GM19023 (cell line): ENCODE results near the gene CNKSR2.
"Not testable (repeated sequence)": the region's sequence is repeated elsewhere in the genome, so short reads cannot be mapped to it uniquely, and the experiment has no call there.

Experiments
- ATAC-seq: cut with Tn5 transposase; IDR thresholded peaks from one replicate; pipeline ENCODE4 v1.9.1; 2021; ENCODE audit warnings: mild to moderate bottlenecking, moderate library complexity; ENCODE audit not compliant: unreplicated experiment

Gene CNKSR2

DNA sequence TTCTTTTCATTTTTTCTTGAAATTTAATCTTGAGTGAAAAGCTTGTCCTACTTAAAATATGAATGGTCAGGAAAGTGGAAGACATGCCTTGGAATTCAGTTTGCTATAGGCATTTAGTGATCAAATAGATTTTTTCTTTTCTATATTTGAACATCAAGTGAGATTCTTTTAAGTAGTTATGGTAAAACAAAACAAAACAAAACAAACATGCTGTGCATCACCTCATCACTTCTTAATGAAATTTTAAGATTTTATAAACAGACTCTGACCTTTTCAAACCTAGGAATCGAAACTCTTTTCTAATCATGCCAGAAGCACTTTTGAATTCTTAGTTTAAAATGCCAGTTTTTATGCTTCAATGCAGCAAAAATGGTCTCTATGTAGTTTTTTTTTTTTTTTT, 62.8 kb downstream of the CNKSR2 start:
- no peak for ATAC-seq

DNA sequence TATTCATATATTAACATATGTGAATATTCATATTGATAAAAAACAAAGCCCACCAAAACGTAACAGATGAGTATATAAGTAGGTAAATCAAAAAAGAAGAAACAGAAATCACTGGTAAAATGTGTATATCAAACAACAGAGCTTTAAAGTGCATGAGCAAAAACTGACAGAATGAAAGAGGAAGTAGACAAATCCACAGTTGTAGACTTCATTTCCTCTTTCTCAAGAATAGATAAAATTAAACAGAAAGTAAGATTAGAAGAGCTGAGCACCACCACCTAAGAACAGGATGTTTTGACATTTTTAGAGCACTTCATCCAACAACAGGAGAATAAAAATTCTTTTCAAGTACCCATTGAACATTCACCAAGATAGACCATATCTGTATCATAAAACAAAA, 64.6 kb downstream of the CNKSR2 start:
- ATAC-seq, result peak; percentile 86

DNA sequence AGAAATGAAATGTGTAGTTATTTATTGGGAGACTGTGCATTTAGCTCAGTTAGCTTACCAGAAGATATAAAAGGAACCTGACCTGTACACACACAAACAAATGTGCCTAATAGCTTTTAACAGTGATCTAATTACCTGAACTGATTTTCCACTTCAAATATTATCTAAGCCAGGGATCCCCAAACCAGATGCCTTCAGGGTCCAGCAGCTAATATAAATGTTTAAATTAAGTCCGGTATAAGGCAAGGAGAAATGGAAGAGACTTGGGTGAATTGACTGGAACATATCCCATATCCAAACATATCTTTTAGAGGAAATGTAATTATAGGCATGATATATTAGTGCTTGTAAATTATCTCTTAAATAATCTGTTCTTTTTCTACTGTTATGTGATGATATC, 66.7 kb downstream of the CNKSR2 start:
- no peak for ATAC-seq

DNA sequence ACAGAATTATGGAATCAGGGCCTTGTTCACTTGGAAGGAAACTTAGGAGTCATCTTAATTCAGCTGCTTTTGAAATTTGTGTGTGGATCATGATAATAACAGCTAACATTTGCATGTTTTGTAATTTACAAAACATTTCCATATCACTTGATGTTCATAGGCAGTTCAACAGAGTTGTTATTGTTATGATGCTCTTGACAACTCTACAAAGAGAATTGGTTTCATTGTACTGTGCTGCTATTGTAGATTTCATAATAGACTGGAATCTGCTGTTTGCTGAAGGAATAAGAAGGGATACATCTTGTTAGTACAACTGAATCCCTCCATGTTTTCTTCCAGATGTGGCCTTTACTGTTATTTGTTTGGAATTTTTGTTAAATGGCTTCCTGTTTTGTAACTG, 83.5 kb downstream of the CNKSR2 start:
- ATAC-seq, result no peak

DNA sequence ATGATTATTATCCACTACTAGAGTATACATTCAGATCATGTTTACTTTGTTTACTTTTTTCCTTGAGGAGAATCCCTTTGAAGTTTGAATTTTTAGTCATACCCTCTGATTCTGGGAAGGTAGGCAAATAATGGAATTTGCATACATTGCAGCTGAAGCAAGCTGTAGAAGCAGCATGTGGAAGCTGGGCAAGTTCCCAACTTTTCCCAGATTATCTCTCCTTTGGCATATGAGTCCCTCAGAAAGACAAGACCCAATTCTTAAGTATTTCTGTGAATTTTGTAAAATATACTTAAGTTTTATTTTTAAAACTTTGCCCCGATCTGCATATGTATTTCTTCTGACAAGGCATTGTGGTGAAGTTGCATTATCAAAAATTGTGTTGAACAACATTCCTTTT, 94.9 kb downstream of the CNKSR2 start:
- ATAC-seq, result no peak

DNA sequence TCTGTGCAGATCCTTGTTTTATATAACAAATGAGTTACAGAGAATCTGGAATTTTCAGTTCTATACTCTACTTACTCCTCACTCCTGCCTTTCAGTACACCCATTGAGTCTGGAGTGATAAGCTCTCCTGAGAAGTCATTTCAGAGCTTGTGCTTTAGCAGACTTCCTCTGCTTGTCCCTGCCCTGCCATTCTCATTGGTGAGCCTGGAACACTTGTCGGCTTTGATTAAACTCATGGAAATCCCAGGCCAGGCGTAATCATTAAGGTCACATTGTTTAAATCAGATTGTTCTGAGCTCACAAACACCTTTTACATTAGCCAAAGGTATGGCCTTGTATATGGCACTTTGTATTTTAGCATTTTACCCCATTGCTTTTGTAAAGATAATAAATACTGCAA, 102.7 kb downstream of the CNKSR2 start:
- no peak for ATAC-seq

DNA sequence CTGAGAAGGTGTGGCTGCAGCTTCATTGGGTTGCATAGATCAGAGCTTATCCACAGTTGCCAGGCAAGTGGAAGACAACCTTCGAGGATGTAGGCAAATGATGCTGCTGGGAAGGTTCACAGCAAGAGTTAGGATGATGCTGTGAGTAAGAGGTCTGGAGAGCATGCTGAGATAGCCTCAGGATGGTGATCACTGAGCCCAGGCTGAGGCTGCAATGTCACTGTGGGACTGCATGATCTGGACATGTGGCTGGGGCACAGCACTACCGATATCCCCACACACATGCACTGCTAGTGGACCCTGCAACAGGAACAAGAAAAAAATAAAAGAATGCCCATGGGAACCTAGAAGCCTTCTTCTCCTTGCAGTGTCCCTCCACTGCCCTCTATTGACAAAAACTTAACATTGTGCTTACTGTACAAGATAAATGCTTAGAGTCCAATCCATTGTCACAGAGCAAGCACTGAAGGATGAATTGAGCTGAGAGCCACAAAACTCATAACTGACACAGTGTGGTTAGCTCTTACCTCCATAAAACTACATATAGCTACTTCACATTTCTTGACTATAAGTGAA, 105.6 kb downstream of the CNKSR2 start:
- peak; percentile 84 for ATAC-seq

DNA sequence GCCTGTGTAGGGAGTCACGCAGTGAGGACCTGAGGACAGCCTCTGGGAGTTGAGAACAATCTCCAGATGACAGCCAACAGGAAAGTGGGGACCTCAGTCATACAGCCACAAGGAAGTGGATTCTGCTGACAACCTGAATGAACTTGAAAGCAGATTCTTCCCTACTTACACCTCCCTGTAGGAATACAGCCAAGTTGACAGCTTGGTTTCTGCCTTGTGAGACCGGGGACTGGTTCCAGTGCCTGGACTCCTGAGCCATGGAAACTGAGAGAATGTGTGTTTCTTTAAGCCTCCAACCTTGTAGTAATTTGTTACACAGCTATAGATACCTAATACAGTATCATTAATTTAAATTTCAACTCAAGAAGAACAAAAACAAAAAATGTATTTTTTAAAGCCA, 107.5 kb downstream of the CNKSR2 start:
- no peak for ATAC-seq

DNA sequence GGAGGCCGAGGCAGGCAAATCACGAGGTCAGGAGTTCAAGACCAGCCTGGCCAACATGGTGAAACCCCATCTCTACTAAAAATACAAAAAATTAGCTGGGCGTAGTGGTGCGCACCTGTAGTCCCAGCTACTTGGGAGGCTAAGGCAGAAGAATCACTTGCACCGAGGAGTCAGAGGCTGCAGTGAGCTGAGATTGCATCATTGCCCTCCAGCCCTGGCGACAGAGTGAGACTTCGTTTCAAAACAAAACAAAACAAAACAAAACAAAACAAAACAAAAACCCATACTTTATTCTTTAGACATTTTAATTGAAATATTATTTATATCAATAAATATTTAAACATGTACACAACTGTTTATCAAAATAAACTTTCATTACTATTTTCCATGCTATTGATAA, 109.8 kb downstream of the CNKSR2 start:
- not testable (repeated sequence) for ATAC-seq

DNA sequence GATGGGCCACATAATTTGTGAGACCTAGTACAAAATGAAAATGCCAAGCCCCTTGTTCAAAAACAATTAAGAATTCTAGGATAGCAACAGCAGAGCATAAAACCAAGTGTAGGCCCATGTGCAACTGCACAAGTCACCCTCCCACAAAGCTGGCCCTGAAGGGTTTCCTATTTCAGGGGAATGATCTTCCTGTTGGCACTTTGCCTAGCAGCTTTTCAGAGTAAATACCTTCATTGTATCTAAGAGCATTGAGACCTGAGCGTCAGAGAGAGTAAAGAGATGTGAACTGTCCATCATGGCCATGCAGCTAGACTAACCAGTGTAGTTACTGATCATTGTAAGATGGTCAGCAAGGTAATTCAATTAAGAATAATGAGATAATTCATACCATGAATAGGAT, 113.6 kb downstream of the CNKSR2 start:
- no peak for ATAC-seq

DNA sequence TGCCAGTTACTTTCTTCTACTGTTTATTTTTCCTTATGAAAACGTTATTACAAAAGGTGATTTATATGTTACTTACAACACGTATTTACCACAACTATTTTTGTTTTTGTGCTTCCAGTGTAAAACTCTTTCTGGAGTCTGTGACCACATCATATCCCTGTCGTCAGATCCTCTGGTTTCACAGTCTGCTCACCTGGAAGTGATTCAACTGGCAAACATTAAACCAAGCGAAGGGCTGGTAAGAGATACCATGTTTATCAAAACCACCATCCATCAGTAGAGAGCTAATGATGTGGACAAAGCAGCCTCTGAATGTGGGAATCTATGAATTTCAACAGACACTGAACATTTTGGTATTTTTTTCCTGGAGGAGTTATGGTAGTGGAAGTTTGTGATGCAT, 116.1 kb downstream of the CNKSR2 start:
- no peak for ATAC-seq

DNA sequence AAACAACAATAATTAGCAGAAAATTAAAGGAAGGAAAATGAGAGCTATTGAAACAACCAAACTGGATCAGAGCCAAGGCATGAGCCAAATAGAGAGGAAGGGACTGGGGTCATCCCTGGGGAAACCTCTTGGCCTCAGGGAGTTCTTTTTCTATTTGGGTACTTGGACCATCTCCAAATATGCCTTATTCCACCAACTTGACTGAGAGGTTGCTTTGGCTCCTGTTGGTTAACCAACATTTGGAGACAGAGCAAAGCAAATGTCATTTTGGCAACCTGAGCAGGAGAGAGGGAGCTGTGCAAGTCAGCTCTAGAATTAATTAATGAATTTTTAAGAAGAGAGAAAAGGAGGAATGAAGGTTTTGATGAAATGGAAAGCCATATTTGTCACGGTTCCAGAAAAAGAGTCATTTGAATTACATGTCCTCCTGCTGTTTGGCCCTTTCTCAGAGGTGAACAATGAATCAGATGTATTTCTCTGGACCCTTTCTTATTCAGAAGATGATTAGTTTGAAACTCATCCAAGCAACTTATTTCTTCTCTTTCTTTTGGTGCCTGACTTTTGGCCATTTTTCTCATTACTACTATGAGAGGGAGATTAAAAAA, 119.1 kb downstream of the CNKSR2 start:
- no peak for ATAC-seq

DNA sequence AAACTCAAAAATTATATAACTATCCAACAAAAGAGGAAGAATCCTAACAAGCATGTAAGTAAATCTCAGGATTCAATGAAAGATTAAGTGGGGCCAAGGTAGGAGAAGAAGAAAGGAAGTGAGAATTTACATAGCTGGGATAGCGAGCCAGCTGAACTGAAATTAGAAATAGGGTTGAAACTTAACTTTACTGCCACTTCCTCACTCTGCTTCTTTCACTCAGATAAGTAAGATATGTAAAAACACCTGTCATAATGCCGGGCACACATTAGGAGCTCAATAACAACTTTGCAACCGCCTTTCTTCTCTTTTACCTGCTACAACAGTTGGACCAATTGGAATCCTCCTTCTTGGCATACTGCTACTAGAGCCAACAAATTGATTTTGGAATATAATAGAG, 129.4 kb downstream of the CNKSR2 start:
- peak; percentile 67 for ATAC-seq

DNA sequence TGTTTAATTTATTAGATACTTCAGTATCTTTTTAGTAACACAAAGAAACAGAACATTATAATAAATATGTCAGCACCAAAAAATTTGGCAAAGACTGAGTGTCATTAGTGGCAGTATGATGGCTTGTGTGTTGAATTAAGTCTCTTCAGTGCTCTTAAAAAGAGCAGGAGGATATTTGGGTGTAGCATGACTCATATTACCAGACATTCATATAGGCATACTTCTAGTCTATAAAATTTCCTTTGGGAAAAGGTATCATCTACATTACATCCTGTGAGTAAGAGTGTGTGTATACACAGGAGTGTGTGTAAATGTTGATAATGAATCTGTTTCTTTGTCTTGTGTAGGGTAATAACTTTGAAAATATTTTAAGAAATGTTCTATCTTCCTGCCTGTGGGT, 135.7 kb downstream of the CNKSR2 start:
- no peak for ATAC-seq

DNA sequence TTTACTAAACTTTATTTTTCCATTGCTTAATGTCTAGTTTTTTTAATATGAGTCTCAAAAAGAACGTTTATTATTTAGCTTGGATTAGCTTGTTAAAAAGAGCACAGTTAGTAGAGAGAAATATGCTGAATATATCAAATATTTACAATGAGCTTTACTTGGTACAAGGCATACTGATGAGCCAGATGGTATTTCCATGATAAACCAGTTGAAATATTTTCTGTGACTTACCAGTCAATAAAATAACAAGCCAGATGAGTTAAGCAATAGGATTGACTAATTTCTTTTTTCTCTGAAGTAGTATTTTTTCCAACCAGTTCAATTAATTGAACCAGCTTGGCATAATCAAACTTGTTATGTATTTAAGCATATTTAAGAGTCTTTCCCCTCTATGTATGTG, 149.8 kb downstream of the CNKSR2 start:
- no peak for ATAC-seq

DNA sequence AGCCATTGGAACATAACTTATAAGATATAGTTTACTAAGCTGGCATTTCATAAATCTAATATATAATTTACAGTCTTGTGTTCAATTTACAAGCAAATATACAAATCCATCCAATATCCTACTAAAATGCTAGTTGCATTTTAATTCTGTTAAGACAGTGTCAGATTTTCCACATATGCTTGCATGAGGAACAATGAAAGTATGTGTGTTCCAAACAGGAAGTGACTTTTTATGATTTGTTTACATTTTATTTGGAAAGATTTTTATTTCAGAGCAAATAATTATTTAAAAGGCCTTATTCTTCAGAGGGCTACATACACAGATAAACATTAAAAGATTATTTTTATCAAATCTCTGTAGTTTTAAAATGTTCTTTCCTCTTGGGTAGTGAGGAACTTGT, 153.9 kb downstream of the CNKSR2 start:
- ATAC-seq, result no peak

DNA sequence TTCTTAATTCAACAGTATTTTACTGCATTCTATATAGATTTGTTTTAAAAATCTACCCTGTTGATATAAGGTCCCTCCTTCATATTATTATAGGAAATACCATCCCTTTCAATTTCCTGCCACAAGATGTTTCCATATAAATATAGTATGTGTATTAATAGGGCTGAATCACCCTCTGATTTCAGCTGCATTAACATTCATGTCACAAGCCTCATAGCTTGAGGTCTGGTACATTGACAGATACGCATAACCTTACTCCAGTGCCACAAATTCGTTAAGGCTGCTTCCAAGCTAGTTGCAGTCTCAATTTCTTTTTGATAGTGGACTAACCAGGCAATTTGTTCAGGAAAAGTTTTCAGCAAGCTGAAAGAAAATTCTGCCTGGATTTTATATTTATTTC, 155.6 kb downstream of the CNKSR2 start:
- ATAC-seq, result no peak

DNA sequence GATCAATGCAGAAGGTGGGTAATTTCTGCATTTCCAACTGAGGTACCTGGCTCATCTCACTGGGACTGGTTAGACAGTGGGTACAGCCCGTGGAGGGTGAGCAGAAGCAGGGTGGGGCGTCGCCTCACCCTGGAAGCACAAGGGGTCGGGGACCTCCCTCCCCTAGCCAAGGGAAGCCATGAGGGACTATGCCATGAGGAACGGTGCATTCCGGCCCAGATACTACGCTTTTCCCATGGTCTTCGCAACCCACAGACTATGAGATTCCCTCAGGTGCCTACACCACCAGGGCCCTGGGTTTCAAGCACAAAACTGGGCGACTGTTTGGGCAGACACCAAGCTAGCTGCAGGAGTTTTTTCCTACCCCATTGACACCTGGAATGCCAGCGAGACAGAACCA, 170.4 kb downstream of the CNKSR2 start:
- ATAC-seq, result not testable (repeated sequence)

DNA sequence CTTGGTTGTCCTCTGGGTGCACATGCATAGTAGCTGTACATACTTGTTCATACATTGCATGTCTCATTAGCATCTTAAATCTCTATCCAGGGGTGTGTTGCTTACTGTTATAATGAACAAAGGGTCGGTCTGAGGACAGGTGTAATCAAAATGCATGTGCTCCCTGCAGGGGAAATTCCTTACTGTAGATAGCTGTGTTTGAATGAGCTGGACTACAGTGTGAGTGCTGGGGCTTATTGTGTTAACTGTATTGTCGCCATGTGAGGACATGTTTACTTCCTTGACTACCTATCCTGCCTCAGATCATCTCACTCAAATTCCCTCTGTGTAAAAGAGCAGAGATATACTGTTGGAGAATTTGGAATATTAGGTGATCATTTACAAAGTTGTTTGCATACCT, 185.2 kb downstream of the CNKSR2 start:
- ATAC-seq, result no peak

DNA sequence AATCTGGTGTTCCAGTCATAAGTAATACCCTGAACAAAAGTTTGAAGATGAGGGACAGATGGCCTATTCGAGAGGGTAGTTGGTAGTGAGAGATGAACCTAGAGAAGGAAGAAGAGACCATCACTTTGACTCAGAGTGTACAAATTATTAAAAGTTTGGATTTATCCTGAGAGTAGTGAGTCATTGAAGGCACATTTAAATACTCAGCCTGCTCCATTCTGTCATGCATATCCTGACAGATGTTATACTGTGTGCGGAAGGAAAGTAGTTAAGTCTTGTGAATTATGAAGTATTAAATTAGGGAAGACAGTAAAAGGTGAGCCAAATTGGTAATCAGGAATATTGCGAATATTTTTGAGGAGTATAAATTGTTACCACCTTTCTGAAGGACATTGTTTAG, 190.8 kb downstream of the CNKSR2 start:
- no peak for ATAC-seq

DNA sequence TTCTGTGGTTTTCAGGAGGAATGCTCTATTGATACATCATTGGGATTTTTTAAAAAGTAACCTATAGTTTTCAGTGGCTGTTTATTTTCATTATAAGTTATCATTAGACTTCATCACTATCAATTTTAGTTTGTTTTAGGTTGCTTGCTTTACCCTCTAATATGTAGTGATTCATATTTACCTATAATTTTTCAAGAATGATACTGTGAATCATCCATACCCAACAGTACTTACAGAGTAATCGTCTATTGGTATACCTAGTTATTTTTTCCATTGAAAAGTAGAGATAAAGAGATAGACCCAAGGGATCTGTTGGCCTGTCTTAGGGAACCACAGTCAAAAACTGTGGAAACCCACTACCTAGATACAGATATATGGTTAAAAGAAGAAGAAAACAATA, 200.6 kb downstream of the CNKSR2 start:
- ATAC-seq, result no peak

DNA sequence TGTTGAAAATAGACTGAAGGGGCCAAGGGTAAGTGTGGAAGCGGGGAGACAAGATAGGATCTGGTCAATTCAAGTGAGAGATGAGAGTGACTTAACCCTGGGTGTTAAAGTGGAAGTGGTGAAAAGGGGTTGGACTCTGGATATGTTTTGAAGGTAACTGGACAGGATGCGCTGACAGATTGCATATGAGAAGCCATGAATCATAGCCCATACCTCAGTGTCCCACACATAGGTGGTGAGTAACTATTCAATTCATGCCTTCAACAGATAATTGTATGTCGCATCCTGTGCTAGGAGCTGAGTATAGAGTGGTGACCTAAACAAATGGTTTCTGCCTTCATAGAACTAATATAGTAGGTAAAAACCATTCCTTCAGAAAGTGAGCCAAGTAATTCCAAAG, 207.3 kb downstream of the CNKSR2 start:
- ATAC-seq, result no peak

DNA sequence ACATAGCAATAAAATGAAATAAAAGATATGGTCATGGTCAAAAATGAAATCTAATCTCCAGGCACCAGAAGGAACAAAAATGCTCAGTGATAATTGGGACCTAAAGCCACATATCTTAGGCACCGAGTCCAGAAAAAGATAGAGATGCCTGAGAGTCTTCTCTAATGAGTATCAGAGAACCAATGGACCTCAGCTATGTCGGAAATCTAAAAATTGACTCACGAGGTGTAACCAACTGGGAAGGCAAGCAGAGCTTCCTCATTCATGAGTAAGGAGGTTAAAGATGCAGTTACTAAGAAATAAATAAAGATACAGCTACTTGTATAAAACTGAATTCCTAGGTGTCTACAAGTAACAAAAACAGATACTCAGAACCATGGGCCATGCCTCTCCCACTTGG, 211.8 kb downstream of the CNKSR2 start:
- no peak for ATAC-seq
